HEK293 (cell line): ENCODE measurements around the gene UBAP2L.

Experiments
- BCL11B ChIP-seq: fragments of 450-650 bp; formaldehyde crosslinking; IDR thresholded peaks from 2 replicates; pipeline ENCODE4 v1.5.1; 2016; ENCODE audit warnings: low read depth, missing biosample characterization, missing genetic modification characterization
- GLIS1 ChIP-seq: fragments of 450-650 bp; formaldehyde crosslinking; IDR thresholded peaks from 2 replicates; pipeline ENCODE4 v1.5.1; 2016; ENCODE audit warnings: missing biosample characterization, missing genetic modification characterization
- HOXC10 ChIP-seq: sonication (generic); formaldehyde crosslinking; IDR thresholded peaks from 2 replicates; pipeline ENCODE4 v1.8.1; 2023; ENCODE audit warnings: mild to moderate bottlenecking, missing genetic modification reagents
- SP3 ChIP-seq: fragments of 450-650 bp; formaldehyde crosslinking; IDR thresholded peaks from 2 replicates; pipeline ENCODE4 v1.5.1; 2016; ENCODE audit warnings: missing biosample characterization, missing genetic modification characterization
- TCF7L2 ChIP-seq: IDR thresholded peaks from 2 replicates; pipeline ENCODE4 v1.6.1; 2011; ENCODE audit warnings: low read depth, mild to moderate bottlenecking, inconsistent platforms, low read length, moderate library complexity, borderline replicate concordance
- ZFP37 ChIP-seq: fragments of 450-650 bp; formaldehyde crosslinking; IDR thresholded peaks from 2 replicates; pipeline ENCODE4 v1.5.1; 2016; ENCODE audit warnings: missing biosample characterization, missing genetic modification characterization
- ZNF10 ChIP-seq: fragments of 450-650 bp; formaldehyde crosslinking; IDR thresholded peaks from 2 replicates; pipeline ENCODE4 v1.5.1; 2017; ENCODE audit warnings: missing biosample characterization, missing genetic modification characterization
- ZNF146 ChIP-seq: fragments of 450-650 bp; formaldehyde crosslinking; IDR thresholded peaks from 2 replicates; pipeline ENCODE4 v1.5.1; 2016; ENCODE audit warnings: missing biosample characterization, missing genetic modification characterization
- ZNF169 ChIP-seq: fragments of 450-650 bp; formaldehyde crosslinking; IDR thresholded peaks from 2 replicates; pipeline ENCODE4 v1.5.1; 2016; ENCODE audit warnings: missing biosample characterization, missing genetic modification characterization
- ZNF202 ChIP-seq: fragments of 450-650 bp; formaldehyde crosslinking; IDR thresholded peaks from 2 replicates; pipeline ENCODE4 v1.5.1; 2016; ENCODE audit warnings: missing biosample characterization, missing genetic modification characterization, borderline replicate concordance
- ZNF211 ChIP-seq: fragments of 450-650 bp; formaldehyde crosslinking; IDR thresholded peaks from 2 replicates; pipeline ENCODE4 v1.5.1; 2016; ENCODE audit warnings: low read depth, missing biosample characterization, missing genetic modification characterization
- ZNF214 ChIP-seq: fragments of 450-650 bp; formaldehyde crosslinking; IDR thresholded peaks from 2 replicates; pipeline ENCODE4 v1.5.1; 2017; ENCODE audit warnings: missing biosample characterization, mild to moderate bottlenecking, missing genetic modification characterization, borderline replicate concordance
- ZNF37A ChIP-seq: fragments of 450-650 bp; IDR thresholded peaks from 2 replicates; pipeline ENCODE4 v1.5.1; 2018; ENCODE audit warnings: missing biosample characterization, missing genetic modification characterization
- ZNF391 ChIP-seq: fragments of 450-650 bp; formaldehyde crosslinking; IDR thresholded peaks from 2 replicates; pipeline ENCODE4 v1.5.1; 2016; ENCODE audit warnings: low read depth, missing biosample characterization, missing genetic modification characterization, borderline replicate concordance
- ZNF433 ChIP-seq: fragments of 450-650 bp; formaldehyde crosslinking; IDR thresholded peaks from 2 replicates; pipeline ENCODE4 v1.5.1; 2016; ENCODE audit warnings: missing biosample characterization, missing genetic modification characterization, low read depth
- ZNF549 ChIP-seq: fragments of 450-650 bp; IDR thresholded peaks from 2 replicates; pipeline ENCODE4 v1.5.1; 2018; ENCODE audit warnings: missing biosample characterization, missing genetic modification characterization, mild to moderate bottlenecking, inconsistent platforms, moderate library complexity
- ZNF571 ChIP-seq: fragments of 450-650 bp; formaldehyde crosslinking; IDR thresholded peaks from 2 replicates; pipeline ENCODE4 v1.5.0; 2017; ENCODE audit warnings: missing biosample characterization, missing genetic modification characterization
- ZNF596 ChIP-seq: fragments of 450-650 bp; IDR thresholded peaks from 2 replicates; pipeline ENCODE4 v1.5.0; 2018; ENCODE audit warnings: missing biosample characterization, mild to moderate bottlenecking, missing genetic modification characterization, moderate library complexity
- ZNF621 ChIP-seq: fragments of 450-650 bp; formaldehyde crosslinking; IDR thresholded peaks from 2 replicates; pipeline ENCODE4 v1.5.1; 2017; ENCODE audit warnings: missing biosample characterization, missing genetic modification characterization
- ZNF76 ChIP-seq: fragments of 450-650 bp; formaldehyde crosslinking; IDR thresholded peaks from 2 replicates; pipeline ENCODE4; 2016; ENCODE audit warnings: low read depth, missing biosample characterization, missing genetic modification characterization, borderline replicate concordance
- ZNF792 ChIP-seq: fragments of 450-650 bp; formaldehyde crosslinking; IDR thresholded peaks from 2 replicates; pipeline ENCODE4 v1.5.1; 2016; ENCODE audit warnings: missing biosample characterization, missing genetic modification characterization
- ZXDB ChIP-seq: fragments of 450-650 bp; formaldehyde crosslinking; IDR thresholded peaks from 2 replicates; pipeline ENCODE4 v1.5.1; 2016; ENCODE audit warnings: missing biosample characterization, missing genetic modification characterization
- TF ChIP-seq, protein P1 (sequence below): fragments of 450-650 bp; formaldehyde crosslinking; IDR thresholded peaks from 2 replicates; pipeline ENCODE4 v1.5.1; 2016; ENCODE audit warnings: missing biosample characterization, missing genetic modification characterization
- TF ChIP-seq, protein P2 (sequence below): fragments of 450-650 bp; formaldehyde crosslinking; IDR thresholded peaks from 2 replicates; pipeline ENCODE4 v1.5.1; 2016; ENCODE audit warnings: missing biosample characterization, missing genetic modification characterization
- TF ChIP-seq, protein P3 (sequence below): fragments of 450-650 bp; formaldehyde crosslinking; IDR thresholded peaks from 2 replicates; pipeline ENCODE4 v1.5.1; 2016; ENCODE audit warnings: missing biosample characterization, missing genetic modification characterization, low read depth
- TF ChIP-seq, protein P4 (sequence below): fragments of 450-650 bp; formaldehyde crosslinking; IDR thresholded peaks from 2 replicates; pipeline ENCODE4 v1.5.1; 2016; ENCODE audit warnings: missing biosample characterization, missing genetic modification characterization
- TF ChIP-seq, protein P5 (sequence below): sonication (generic); formaldehyde crosslinking; IDR thresholded peaks from 2 replicates; pipeline ENCODE4 v1.8.1; 2022; ENCODE audit warnings: mild to moderate bottlenecking, moderate library complexity, missing genetic modification reagents
- TF ChIP-seq, protein P6 (sequence below): fragments of 450-650 bp; formaldehyde crosslinking; conservative IDR thresholded peaks from 2 replicates; pipeline ENCODE4 v1.5.1; 2016; ENCODE audit warnings: low read depth, missing biosample characterization, missing genetic modification characterization

UBAP2L gene

DNA sequence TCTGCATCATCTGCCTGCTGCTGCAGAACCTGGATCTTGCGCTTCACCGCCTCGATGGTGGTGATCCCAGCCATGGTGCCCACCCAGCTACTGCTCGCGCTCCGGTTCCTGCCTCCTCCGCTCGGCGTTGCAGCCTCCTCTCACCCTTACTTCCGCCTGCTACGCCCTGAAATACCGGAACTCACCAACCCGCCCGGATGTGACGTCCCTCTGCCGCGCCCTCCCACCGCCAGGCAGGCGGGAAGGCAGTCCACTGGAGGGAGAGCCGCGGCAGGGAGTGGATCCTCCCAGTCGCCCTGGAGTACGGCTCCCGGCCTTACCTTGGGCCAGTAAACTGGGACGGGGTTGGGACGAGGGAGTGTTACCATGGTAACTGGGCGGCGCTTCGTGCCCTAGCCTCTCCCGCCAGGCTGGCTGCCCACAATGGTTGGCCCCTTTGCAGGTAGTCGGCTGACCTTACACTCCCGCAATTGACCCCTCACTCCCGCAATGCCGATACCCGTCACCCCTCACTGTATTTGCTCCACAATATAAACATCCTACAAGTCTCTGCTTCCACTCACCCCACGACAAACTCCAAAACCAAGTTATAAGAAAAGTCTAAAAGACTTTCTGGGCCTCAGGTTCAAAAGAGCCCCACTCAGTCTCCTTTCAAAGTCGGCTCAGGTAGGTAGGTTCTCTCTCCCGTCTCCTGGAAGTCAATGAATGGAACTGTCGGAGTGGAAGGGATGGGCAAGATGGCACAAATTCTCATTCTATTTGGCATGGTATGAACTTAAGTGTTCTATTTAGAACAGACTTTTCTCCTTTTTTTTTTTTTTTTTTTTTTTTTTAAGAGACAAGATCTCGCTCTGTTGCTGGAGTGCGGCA, 37.5 kb upstream of the UBAP2L start (continued):
- TF ChIP-seq, protein P1, sequence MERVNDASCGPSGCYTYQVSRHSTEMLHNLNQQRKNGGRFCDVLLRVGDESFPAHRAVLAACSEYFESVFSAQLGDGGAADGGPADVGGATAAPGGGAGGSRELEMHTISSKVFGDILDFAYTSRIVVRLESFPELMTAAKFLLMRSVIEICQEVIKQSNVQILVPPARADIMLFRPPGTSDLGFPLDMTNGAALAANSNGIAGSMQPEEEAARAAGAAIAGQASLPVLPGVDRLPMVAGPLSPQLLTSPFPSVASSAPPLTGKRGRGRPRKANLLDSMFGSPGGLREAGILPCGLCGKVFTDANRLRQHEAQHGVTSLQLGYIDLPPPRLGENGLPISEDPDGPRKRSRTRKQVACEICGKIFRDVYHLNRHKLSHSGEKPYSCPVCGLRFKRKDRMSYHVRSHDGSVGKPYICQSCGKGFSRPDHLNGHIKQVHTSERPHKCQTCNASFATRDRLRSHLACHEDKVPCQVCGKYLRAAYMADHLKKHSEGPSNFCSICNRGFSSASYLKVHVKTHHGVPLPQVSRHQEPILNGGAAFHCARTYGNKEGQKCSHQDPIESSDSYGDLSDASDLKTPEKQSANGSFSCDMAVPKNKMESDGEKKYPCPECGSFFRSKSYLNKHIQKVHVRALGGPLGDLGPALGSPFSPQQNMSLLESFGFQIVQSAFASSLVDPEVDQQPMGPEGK (tag by site-specific recombination) = peak; percentile 44
- no peak for TF ChIP-seq ZNF214
- TF ChIP-seq, protein P2, sequence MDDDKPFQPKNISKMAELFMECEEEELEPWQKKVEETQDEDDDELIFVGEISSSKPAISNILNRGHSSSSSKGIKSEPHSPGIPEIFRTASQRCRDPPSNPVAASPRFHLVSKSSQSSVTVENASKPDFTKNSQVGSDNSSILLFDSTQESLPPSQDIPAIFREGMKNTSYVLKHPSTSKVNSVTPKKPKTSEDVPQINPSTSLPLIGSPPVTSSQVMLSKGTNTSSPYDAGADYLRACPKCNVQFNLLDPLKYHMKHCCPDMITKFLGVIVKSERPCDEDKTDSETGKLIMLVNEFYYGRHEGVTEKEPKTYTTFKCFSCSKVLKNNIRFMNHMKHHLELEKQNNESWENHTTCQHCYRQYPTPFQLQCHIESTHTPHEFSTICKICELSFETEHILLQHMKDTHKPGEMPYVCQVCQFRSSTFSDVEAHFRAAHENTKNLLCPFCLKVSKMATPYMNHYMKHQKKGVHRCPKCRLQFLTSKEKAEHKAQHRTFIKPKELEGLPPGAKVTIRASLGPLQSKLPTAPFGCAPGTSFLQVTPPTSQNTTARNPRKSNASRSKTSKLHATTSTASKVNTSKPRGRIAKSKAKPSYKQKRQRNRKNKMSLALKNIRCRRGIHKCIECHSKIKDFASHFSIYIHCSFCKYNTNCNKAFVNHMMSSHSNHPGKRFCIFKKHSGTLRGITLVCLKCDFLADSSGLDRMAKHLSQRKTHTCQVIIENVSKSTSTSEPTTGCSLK = no peak
- no peak for TF ChIP-seq ZNF596 (tag by site-specific recombination)
- no peak for TF ChIP-seq ZNF202 (tag by site-specific recombination)
- no peak for TF ChIP-seq ZNF433 (tag by site-specific recombination)
- TF ChIP-seq ZNF621 (tag by site-specific recombination) = no peak
- TF ChIP-seq, protein P3, sequence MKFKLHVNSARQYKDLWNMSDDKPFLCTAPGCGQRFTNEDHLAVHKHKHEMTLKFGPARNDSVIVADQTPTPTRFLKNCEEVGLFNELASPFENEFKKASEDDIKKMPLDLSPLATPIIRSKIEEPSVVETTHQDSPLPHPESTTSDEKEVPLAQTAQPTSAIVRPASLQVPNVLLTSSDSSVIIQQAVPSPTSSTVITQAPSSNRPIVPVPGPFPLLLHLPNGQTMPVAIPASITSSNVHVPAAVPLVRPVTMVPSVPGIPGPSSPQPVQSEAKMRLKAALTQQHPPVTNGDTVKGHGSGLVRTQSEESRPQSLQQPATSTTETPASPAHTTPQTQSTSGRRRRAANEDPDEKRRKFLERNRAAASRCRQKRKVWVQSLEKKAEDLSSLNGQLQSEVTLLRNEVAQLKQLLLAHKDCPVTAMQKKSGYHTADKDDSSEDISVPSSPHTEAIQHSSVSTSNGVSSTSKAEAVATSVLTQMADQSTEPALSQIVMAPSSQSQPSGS (tag by site-specific recombination) = no peak
- no peak for TF ChIP-seq ZNF169 (tag by site-specific recombination)
- TF ChIP-seq ZNF146 (tag by site-specific recombination) = no peak
- no peak for TF ChIP-seq ZNF10 (tag by site-specific recombination)
- peak; percentile 87 for TF ChIP-seq ZXDB (tag by site-specific recombination)
- no peak for TF ChIP-seq ZNF792 (tag by site-specific recombination)
- TF ChIP-seq, protein P4, sequence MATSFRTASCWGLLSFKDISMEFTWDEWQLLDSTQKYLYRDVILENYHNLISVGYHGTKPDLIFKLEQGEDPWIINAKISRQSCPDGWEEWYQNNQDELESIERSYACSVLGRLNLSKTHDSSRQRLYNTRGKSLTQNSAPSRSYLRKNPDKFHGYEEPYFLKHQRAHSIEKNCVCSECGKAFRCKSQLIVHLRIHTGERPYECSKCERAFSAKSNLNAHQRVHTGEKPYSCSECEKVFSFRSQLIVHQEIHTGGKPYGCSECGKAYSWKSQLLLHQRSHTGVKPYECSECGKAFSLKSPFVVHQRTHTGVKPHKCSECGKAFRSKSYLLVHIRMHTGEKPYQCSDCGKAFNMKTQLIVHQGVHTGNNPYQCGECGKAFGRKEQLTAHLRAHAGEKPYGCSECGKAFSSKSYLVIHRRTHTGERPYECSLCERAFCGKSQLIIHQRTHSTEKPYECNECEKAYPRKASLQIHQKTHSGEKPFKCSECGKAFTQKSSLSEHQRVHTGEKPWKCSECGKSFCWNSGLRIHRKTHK (tag by site-specific recombination) = no peak
- no peak for TF ChIP-seq HOXC10 (CRISPR knock-in tag)
- TF ChIP-seq ZNF549 (tag by site-specific recombination) = no peak
- TF ChIP-seq GLIS1 (tag by site-specific recombination) = peak; percentile 85
- TF ChIP-seq SP3 = peak; percentile 92
- TF ChIP-seq TCF7L2 = no peak
- TF ChIP-seq ZNF391 (tag by site-specific recombination) = peak; percentile 75
- no peak for TF ChIP-seq ZNF37A (tag by site-specific recombination)
- peak; percentile 78 for TF ChIP-seq ZNF76 (tag by site-specific recombination)
- TF ChIP-seq ZFP37 (tag by site-specific recombination) = peak; percentile 91; the same call in 1 of the 2 replicates
- TF ChIP-seq, protein P5, sequence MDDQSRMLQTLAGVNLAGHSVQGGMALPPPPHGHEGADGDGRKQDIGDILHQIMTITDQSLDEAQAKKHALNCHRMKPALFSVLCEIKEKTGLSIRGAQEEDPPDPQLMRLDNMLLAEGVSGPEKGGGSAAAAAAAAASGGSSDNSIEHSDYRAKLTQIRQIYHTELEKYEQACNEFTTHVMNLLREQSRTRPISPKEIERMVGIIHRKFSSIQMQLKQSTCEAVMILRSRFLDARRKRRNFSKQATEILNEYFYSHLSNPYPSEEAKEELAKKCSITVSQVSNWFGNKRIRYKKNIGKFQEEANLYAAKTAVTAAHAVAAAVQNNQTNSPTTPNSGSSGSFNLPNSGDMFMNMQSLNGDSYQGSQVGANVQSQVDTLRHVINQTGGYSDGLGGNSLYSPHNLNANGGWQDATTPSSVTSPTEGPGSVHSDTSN (CRISPR knock-in tag) = peak; percentile 65
- TF ChIP-seq, protein P6, sequence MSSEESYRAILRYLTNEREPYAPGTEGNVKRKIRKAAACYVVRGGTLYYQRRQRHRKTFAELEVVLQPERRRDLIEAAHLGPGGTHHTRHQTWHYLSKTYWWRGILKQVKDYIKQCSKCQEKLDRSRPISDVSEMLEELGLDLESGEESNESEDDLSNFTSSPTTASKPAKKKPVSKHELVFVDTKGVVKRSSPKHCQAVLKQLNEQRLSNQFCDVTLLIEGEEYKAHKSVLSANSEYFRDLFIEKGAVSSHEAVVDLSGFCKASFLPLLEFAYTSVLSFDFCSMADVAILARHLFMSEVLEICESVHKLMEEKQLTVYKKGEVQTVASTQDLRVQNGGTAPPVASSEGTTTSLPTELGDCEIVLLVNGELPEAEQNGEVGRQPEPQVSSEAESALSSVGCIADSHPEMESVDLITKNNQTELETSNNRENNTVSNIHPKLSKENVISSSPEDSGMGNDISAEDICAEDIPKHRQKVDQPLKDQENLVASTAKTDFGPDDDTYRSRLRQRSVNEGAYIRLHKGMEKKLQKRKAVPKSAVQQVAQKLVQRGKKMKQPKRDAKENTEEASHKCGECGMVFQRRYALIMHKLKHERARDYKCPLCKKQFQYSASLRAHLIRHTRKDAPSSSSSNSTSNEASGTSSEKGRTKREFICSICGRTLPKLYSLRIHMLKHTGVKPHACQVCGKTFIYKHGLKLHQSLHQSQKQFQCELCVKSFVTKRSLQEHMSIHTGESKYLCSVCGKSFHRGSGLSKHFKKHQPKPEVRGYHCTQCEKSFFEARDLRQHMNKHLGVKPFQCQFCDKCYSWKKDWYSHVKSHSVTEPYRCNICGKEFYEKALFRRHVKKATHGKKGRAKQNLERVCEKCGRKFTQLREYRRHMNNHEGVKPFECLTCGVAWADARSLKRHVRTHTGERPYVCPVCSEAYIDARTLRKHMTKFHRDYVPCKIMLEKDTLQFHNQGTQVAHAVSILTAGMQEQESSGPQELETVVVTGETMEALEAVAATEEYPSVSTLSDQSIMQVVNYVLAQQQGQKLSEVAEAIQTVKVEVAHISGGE = peak; percentile 97
- no peak for TF ChIP-seq ZNF571 (tag by site-specific recombination)
- TF ChIP-seq BCL11B (tag by site-specific recombination) = peak; percentile 91
- no peak for TF ChIP-seq ZNF211 (tag by site-specific recombination)
